GM23338 (cell line): ENCODE data around the gene PLXND1.

Experiments used
- CREB1 ChIP-seq: fragments of 250-450 bp; sonication (Bioruptor Pico); IDR thresholded peaks from 2 replicates; pipeline ENCODE4 v1.5.0; 2020; ENCODE audit warnings: low read depth, mild to moderate bottlenecking, moderate library complexity
- EZH2 ChIP-seq: fragments of 200-600 bp; sonication (generic); IDR thresholded peaks from one replicate; pipeline ENCODE4 v1.8.0; 2017; ENCODE audit warnings: antibody characterized with exemption, mild to moderate bottlenecking, low read depth; ENCODE audit not compliant: unreplicated experiment
- JUNB ChIP-seq: IDR thresholded peaks from one replicate; pipeline ENCODE4 v1.6.1; 2016; ENCODE audit warnings: antibody characterized with exemption; ENCODE audit not compliant: unreplicated experiment
- POLR2AphosphoS5 ChIP-seq: IDR thresholded peaks from 2 replicates; pipeline ENCODE4 v1.6.1; 2016; ENCODE audit warnings: antibody characterized with exemption, low read depth
- TF ChIP-seq, protein P1 (sequence below), 2 experiments: fragments of 200-600 bp in 1 of 2; sonication (generic) in 1 of 2; conservative IDR thresholded peaks; 2 replicates each; pipeline versions ENCODE4 v1.5.1 to v1.6.1; 2016 to 2017; ENCODE audit warnings: antibody characterized with exemption in 2 of 2, low read depth in 2 of 2, mild to moderate bottlenecking in 2 of 2, moderate library complexity in 1 of 2
- TF ChIP-seq, protein P2 (sequence below): fragments of 250-450 bp; sonication (Bioruptor Pico); IDR thresholded peaks from 2 replicates; pipeline ENCODE4 v1.5.0; 2020; ENCODE audit warnings: mild to moderate bottlenecking, moderate library complexity

DNA sequence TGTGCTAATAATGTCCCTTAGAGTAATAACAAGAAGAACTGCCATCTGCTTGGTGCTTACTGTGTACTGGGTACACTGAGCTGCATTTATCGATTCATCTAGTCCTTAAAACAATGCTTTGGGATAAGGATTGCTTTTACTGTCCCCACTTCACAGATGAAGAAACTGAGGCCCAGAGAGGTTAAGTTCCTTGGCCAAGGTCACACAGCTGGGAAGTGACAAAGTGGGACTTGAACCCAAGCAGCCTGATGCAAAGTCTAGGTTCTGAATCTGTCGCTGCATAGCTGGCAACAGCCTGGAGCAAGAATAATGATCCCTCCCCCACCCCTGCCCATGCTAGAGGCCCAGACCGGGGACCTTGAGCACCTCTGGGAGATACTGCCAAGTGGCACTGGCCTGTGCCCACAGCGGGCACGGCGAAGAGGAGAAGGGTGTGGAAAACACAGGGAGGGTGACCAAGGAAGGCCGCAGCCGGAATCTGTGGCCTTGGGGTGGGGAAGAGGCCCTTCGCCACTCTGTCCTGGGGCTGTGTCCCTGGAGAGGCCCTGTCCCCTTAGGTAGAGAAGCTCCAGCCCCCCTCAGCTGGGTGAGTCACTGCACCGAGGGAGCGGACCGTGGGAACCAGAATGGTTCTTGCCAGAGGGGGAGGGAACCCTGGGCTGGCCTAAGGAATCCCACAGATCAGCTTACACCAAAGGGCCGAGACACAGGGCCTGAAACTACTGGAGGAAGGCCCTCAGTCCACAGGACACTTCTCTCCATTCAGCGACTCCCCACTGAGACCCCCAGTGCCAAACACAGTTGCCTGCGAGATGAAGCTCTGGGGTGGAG, 3.5 kb downstream of the PLXND1 start:
- TF ChIP-seq, protein P1, sequence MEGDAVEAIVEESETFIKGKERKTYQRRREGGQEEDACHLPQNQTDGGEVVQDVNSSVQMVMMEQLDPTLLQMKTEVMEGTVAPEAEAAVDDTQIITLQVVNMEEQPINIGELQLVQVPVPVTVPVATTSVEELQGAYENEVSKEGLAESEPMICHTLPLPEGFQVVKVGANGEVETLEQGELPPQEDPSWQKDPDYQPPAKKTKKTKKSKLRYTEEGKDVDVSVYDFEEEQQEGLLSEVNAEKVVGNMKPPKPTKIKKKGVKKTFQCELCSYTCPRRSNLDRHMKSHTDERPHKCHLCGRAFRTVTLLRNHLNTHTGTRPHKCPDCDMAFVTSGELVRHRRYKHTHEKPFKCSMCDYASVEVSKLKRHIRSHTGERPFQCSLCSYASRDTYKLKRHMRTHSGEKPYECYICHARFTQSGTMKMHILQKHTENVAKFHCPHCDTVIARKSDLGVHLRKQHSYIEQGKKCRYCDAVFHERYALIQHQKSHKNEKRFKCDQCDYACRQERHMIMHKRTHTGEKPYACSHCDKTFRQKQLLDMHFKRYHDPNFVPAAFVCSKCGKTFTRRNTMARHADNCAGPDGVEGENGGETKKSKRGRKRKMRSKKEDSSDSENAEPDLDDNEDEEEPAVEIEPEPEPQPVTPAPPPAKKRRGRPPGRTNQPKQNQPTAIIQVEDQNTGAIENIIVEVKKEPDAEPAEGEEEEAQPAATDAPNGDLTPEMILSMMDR (conservative IDR thresholded peaks at IDR 0.05; ENCODE audit: low read depth in 2 of 2) = no peak
- TF ChIP-seq POLR2AphosphoS5 (no peak), CREB1 (CRISPR knock-in tag) (no peak), EZH2 (no peak), JUNB (no peak)
- TF ChIP-seq, protein P2, sequence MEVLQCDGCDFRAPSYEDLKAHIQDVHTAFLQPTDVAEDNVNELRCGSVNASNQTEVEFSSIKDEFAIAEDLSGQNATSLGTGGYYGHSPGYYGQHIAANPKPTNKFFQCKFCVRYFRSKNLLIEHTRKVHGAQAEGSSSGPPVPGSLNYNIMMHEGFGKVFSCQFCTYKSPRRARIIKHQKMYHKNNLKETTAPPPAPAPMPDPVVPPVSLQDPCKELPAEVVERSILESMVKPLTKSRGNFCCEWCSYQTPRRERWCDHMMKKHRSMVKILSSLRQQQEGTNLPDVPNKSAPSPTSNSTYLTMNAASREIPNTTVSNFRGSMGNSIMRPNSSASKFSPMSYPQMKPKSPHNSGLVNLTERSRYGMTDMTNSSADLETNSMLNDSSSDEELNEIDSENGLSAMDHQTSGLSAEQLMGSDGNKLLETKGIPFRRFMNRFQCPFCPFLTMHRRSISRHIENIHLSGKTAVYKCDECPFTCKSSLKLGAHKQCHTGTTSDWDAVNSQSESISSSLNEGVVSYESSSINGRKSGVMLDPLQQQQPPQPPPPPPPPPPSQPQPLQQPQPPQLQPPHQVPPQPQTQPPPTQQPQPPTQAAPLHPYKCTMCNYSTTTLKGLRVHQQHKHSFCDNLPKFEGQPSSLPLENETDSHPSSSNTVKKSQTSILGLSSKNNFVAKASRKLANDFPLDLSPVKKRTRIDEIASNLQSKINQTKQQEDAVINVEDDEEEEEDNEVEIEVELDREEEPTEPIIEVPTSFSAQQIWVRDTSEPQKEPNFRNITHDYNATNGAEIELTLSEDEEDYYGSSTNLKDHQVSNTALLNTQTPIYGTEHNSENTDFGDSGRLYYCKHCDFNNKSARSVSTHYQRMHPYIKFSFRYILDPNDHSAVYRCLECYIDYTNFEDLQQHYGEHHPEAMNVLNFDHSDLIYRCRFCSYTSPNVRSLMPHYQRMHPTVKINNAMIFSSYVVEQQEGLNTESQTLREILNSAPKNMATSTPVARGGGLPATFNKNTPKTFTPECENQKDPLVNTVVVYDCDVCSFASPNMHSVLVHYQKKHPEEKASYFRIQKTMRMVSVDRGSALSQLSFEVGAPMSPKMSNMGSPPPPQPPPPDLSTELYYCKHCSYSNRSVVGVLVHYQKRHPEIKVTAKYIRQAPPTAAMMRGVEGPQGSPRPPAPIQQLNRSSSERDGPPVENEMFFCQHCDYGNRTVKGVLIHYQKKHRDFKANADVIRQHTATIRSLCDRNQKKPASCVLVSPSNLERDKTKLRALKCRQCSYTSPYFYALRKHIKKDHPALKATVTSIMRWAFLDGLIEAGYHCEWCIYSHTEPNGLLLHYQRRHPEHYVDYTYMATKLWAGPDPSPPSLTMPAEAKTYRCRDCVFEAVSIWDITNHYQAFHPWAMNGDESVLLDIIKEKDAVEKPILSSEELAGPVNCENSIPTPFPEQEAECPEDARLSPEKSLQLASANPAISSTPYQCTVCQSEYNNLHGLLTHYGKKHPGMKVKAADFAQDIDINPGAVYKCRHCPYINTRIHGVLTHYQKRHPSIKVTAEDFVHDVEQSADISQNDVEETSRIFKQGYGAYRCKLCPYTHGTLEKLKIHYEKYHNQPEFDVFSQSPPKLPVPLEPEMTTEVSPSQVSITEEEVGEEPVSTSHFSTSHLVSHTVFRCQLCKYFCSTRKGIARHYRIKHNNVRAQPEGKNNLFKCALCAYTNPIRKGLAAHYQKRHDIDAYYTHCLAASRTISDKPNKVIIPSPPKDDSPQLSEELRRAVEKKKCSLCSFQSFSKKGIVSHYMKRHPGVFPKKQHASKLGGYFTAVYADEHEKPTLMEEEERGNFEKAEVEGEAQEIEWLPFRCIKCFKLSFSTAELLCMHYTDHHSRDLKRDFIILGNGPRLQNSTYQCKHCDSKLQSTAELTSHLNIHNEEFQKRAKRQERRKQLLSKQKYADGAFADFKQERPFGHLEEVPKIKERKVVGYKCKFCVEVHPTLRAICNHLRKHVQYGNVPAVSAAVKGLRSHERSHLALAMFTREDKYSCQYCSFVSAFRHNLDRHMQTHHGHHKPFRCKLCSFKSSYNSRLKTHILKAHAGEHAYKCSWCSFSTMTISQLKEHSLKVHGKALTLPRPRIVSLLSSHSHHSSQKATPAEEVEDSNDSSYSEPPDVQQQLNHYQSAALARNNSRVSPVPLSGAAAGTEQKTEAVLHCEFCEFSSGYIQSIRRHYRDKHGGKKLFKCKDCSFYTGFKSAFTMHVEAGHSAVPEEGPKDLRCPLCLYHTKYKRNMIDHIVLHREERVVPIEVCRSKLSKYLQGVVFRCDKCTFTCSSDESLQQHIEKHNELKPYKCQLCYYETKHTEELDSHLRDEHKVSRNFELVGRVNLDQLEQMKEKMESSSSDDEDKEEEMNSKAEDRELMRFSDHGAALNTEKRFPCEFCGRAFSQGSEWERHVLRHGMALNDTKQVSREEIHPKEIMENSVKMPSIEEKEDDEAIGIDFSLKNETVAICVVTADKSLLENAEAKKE (CRISPR knock-in tag) = no peak
